Stimulated activated CD8-positive, alpha-beta memory T cell treated with anti-CD3 and anti-CD28 coated beads, Interleukin-15, amount 100 ng/mL, for 24 hours (primary cell): ENCODE data around the gene LYSMD4.

Experiments used
- DNase-seq: peaks from one replicate; pipeline ENCODE4 v3.0.0-alpha.2; 2020; ENCODE audit warnings: low read depth

LYSMD4 gene

DNA sequence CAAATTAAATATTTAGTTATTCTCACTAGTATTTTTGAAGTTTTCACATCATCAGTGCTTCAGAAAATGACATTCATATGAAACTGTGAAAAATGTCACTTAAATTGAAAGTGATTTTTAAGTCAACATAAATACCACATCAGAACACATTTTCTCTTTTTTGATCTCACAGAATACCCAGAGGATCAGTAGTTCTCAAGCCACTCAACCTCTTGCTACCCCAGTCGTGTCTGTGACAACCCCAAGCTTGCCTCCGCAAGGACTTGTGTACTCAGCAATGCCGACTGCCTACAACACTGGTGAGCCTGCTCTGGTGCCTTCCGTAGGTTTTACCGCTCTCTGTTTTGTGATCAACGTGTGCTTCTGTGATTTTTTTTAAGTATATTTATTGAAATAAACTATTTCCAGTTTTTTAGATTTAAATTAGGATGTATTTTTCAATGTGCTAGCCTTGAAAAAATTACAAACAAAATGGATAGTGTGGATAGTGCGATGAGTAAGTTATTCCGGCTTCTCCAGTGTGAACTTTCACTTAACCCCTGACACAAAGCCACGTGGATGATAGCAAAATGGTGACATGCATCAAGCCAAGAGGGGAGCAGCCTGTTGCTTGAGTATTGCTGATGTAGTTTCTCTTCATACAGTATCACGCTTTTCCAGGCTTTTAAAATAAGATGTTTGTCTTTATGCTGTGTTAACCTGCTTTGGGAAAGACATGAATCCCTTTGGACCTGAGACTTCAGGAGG, 26.5 kb downstream of the LYSMD4 start:
- no peak for DNase-seq

DNA sequence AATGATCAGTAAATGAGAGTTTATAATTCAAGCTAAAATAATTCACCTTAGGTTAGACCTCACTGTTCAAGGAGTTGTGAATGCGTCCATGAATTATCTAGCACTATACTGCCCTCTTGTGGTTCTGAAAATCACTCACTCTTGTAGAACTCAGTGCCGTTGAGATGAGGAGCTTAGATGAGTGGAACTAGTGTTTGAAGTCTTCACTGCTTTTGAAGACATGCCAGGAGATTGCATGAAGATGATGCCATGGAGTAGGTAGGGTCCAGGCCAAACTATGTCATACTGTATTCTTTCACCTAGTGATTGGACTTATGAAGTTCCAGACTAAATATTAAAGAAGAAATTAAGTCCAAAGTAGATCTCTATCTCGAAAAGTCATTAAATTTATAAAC, 28.8 kb downstream of the LYSMD4 start:
- no peak for DNase-seq

DNA sequence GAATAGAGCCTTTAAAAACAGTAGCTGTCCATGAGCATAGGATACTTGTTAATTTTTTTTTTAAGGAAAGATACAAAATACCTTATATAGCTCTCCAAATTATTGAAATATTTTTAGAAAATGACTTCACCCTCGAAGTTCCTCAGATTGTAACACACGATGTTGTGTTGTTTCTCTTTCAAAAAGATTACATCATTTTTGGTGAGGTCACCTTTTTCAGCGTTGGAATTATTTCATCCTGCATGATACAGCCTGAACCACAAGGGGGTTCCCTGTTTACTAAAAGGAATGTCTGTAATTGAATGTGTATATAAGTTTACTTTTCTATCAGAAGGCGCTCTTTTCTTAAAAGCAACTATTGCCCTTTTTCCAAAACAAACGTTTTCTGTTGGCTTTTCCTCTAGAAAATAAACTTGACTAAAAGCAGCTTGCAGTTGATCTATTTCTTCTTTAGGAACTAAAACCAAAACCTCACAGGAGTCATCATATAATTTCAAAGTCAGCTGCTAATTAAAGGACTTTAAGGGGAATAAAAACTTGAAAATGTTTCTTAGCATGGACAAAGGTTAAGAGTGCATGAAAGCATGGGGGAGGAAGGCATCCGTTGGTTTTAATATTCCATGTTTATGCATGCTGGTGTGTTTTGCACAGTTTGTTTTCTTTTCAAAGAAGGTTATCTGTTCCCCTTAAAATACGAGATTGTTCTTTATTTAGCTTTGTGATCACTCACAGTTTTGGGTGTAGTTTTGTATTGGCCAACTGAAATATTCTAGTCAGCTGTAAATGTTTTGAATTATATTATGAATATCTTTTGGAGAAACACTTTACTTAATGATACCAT, 29.4 kb downstream of the LYSMD4 start:
- DNase-seq = no peak

DNA sequence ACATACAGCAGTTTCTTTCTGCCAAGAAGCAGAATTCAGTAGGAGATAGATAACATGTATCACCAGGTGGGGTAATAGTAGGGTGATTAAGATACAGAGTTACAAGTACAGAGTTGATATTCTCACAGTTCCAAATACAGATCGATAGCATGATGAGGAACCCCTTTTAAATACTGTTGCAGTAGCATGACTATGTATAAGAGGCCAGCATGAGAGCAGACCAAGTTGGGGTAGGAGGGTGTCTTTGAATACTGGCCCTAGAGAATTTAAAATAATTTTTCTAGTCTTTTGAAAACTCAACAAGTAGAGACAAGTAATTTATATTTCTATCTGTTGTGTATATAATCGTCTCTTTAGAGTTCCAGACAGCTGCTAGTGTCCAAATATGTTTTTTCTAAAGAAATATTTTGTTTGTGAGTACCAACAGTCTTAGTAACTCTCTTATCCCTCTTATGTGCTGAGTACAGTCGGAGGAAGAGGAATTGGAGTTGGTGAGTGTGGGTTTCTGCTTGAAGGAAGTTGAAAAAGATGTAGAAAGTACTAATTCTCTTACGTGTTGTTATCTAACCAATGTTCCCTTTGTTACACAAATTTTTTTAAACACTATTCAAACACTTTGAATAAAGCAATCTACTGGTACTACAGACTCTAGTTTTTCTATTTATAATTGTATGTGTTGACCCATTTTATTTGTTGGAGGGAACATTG, 30.2 kb downstream of the LYSMD4 start:
- no peak for DNase-seq

DNA sequence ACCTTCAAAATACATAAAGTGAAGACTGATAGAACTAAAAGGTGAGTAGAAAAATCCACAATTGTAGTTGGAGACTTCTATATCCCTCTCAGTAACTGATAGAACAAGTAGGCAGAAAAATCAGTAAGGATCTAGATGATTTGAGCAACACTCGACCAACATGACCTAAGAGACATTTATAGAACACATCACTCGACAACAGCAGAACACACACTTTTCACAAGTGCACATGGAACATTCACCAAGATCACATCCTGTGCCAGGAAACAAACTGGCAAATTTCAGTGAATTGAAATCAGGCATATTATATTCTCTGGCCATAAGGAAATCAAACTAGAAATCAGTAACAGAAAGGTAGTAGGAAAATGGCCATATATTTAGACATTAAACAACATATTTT, 37.1 kb downstream of the LYSMD4 start:
- no peak for DNase-seq

DNA sequence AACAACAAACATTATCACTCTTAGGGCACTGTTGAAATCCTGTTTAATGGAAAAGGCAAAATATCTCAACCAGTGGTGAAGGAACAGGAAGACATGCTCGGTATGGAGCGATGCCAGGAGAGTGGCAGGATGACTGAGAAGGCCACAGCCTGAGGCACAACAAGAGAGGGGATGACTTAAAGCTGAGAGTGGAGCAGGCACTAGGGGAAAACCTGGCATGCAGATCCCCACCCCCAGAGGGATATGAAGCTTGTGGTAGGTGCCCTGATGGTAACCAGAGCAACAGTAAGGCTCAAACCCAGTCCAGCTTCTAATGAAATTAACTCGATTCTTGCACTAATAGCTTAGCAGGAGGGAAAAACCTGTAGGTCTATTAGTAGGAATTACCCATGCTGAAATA, 40.4 kb downstream of the LYSMD4 start:
- DNase-seq = no peak

DNA sequence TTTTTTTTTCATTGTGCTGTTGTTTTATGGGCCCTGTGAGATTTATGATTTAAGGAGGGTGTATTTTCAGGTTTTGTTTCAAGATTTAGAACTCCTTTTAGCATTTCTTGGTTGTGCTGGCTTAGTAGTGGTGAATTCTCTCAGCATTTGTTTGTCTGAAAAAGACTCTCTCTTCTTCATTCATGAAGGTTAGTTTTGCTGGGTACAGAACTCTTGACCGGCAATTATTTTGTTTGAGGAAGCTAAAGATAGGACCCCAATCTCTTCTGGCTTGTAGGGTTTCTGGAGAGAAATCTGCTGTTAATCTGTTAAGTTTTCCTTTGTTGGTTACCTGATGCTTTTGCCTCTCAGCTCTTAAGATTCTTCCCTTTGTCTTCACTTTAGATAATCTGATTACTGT, 46.9 kb downstream of the LYSMD4 start:
- no peak for DNase-seq

DNA sequence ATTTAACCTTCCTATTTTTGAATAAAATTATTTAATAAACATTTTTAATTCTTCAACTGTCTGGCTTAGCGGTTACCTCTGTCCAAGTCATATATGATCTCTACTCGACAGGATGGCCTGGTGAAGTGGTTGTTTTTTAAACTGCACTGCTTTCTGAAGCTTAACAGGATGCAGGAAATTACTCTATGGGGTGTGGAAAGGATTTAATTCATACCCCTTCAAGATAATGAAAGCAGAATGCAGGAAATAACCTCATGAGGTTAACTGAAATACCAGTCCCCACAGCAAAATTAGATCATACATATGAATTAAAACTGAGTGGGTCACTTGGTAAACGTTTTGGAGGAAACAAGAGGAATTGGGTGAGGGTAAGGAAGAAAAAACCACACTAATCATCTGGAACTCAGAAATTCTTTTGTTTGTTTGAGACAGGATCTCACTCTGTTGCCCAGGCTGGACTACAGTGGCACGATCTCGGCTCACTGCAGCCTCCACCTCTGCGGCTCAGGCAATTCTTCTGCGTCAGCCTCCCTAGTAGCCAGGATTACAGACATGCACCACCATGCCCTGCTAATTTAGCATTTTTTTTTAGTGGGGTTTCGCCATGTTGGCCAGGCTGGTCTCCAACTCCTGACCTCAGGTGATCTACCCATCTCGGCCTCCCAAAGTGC, 50.1 kb downstream of the LYSMD4 start:
- no peak for DNase-seq

DNA sequence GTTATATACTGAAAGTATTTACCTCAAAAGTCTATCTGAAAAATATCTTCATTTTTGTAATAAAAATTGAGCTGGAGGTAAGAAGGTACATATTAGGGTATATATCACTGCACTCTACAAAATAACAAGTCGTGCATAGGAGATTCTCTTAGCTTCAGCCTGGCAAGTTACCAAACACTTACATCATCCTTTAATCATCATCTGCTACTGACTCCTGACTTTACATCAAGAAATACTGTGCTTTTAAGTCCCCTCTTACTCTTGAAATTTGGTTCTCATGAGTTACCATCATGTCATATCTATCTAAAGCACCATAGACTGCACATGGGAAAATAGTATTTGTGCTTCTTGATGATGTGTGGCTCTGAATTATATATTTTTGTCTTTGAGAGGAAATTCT, 50.8 kb downstream of the LYSMD4 start:
- no peak for DNase-seq

DNA sequence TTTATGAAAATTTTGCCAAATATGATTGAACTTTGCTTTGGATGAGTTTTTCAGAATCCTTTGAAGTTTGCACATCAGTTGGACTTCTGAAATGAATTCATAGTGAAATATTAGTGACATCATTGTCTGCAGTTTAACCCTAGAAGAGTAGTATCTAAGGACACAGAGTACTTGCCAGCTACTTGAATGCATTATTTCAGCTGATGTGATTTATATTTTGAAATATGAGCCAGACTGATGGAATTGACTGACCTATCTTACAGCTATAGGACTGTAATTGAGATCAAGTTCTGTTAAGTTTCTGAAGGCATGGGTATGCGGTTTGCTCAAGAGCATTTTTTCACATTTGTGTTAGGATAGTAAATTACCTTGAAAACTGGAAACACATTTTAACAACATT, 51.2 kb downstream of the LYSMD4 start:
- no peak for DNase-seq

DNA sequence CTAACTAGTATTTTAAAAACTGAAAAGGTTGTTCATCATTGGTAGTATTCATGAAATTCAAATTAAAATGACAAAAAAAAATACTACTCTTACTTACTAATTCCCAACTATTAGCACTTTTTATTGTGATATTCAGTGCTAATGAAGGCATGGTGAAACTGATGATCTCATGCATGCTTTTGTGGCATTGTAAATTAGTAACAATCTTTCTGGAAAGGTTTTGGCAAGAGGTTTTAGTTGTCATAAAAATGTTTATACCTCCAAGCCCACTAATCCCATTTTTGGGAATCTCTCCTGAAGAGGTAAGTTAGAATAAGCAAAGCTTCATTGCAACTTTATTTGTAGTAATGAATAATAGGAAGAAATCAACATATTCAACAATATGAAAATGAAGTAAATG, 53.0 kb downstream of the LYSMD4 start:
- no peak for DNase-seq

DNA sequence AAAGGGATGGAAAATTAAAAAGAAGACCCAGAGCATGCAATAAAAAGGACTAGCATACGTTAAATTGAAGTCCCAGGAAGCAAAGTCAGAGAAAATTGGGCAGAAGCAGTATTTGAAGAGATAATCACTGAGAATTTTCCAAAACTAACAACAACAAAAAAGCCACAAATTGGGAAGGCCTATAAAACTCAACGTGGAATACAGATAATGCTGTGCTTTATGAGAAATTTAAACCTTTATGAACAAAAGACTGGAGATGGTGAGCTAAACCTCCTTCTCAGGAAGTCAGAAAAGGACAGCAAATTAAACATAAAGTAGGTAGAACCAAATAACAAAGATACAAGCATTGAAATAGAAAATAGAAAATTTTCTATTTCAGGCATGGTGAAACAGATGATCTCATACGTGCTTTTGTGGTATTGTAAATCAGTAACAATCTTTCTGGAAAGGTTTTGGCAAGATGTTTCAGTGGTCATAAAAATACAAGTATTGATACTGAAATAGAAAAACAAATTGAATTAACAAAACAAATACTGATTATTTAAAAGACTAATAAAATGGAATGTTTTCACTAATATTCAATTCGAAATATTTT, 55.6 kb downstream of the LYSMD4 start:
- no peak for DNase-seq
